ENCODE measurements around the gene NMUR1.

DNA sequence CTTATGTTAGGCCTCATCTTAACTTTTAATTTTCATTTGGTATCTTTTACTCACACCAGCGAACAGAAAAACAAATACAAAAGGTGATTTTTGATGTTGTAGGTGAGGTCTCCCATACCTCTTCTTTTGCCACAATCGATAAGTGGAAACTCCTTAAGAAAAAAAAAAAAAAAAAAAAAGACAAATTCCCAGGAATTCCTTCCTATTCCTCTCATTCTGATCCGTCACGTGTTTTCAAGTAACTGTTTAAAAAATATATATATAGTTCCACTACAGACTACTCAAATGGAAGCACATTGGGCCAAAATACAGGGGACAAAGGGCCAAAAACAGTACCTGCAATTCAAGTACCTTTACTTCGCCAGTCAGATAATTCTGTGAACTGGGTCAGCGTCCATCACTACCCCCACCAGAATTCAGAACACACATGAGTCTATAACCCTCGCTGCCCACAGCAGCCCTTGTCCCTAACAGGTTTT, 16.5 kb downstream of the NMUR1 start:
- no peak for TF ChIP-seq POLR2A (IDR thresholded peaks at IDR 0.05)
- TF ChIP-seq, protein P1, sequence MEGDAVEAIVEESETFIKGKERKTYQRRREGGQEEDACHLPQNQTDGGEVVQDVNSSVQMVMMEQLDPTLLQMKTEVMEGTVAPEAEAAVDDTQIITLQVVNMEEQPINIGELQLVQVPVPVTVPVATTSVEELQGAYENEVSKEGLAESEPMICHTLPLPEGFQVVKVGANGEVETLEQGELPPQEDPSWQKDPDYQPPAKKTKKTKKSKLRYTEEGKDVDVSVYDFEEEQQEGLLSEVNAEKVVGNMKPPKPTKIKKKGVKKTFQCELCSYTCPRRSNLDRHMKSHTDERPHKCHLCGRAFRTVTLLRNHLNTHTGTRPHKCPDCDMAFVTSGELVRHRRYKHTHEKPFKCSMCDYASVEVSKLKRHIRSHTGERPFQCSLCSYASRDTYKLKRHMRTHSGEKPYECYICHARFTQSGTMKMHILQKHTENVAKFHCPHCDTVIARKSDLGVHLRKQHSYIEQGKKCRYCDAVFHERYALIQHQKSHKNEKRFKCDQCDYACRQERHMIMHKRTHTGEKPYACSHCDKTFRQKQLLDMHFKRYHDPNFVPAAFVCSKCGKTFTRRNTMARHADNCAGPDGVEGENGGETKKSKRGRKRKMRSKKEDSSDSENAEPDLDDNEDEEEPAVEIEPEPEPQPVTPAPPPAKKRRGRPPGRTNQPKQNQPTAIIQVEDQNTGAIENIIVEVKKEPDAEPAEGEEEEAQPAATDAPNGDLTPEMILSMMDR (IDR thresholded peaks at IDR 0.05) = no peak

Data from body of pancreas (tissue), 4 donors.